GM03348 (cell line): ENCODE results near the gene LARP6.
"Not testable (repeated sequence)": the region's sequence is repeated elsewhere in the genome, so short reads cannot be mapped to it uniquely, and the experiment has no call there.

ENCODE experiments used
- DNase-seq: peaks from one replicate; pipeline ENCODE4 v3.0.0; 2012; ENCODE audit warnings: low spot score

LARP6 gene

GRCh38 chr15:70829371-70830166 lies 24.4 kb downstream of the LARP6 start:
- no peak for DNase-seq

GRCh38 chr15:70827721-70828120 lies 26.2 kb downstream of the LARP6 start:
- no peak for DNase-seq

- DNase-seq, result peak; percentile 89
These were observed 27.3 kb downstream of the LARP6 start for GRCh38 chr15:70826634-70827033.

- DNase-seq, result no peak
These were observed 28.1 kb downstream of the LARP6 start for GRCh38 chr15:70825841-70826240.

- DNase-seq, result no peak
These were observed 30.8 kb downstream of the LARP6 start for GRCh38 chr15:70823196-70823595.

- DNase-seq, result no peak
These were observed 33.7 kb downstream of the LARP6 start for GRCh38 chr15:70820214-70820613.

GRCh38 chr15:70818580-70818979 lies 35.4 kb downstream of the LARP6 start:
- no peak for DNase-seq

- no peak for DNase-seq
These were observed 36.7 kb downstream of the LARP6 start for GRCh38 chr15:70817266-70817665.

GRCh38 chr15:70815604-70816003 lies 38.4 kb downstream of the LARP6 start:
- DNase-seq, result no peak

- DNase-seq, result not testable (repeated sequence)
These were observed 38.9 kb downstream of the LARP6 start for GRCh38 chr15:70815011-70815410.

GRCh38 chr15:70812827-70813364 lies 41.1 kb downstream of the LARP6 start:
- DNase-seq, result no peak

GRCh38 chr15:70810916-70811578 lies 42.9 kb downstream of the LARP6 start:
- DNase-seq, result no peak

- no peak for DNase-seq
These were observed 46.8 kb downstream of the LARP6 start for GRCh38 chr15:70806992-70807712.

GRCh38 chr15:70804388-70804787 lies 49.6 kb downstream of the LARP6 start:
- not testable (repeated sequence) for DNase-seq

GRCh38 chr15:70802629-70803028 lies 51.3 kb downstream of the LARP6 start:
- peak; percentile 74 for DNase-seq

GRCh38 chr15:70801109-70801508 lies 52.8 kb downstream of the LARP6 start:
- DNase-seq, result no peak

GRCh38 chr15:70799667-70800450 lies 54.1 kb downstream of the LARP6 start:
- DNase-seq, result peak; percentile 91

GRCh38 chr15:70797464-70797863 lies 56.5 kb downstream of the LARP6 start:
- DNase-seq, result no peak

- DNase-seq, result no peak
These were observed 57.2 kb downstream of the LARP6 start for GRCh38 chr15:70796516-70797310.

- DNase-seq, result peak; percentile 86
These were observed 58.7 kb downstream of the LARP6 start for GRCh38 chr15:70795311-70795665.
